Naive B cell (primary cell): ENCODE data around the gene C8G. TPM values are rescaled to one million over a fixed set of nuclear protein-coding genes. Genes with fewer than 3 reads are reported as not detected.

Experiments
- ATAC-seq, 2 donors: fragments of 150-1000 bp; cut with Tn5 transposase; 2 replicates each; pipeline ENCODE4 v1.10.0; 2021; ENCODE audit warnings: low read depth in 2 of 2, mild to moderate bottlenecking in 2 of 2, moderate library complexity in 2 of 2
- DNase-seq: peaks from one replicate; pipeline ENCODE4 v3.0.0; 2022
- H3K27ac Mint-ChIP-seq, 6 donors: one replicate each; pipeline ENCODE4 v1.8.0; 2020 to 2022; ENCODE audit warnings: mild to moderate bottlenecking in 6 of 6, mixed read lengths in 6 of 6, moderate library complexity in 5 of 6, inconsistent platforms in 2 of 6
- H3K27me3 Mint-ChIP-seq, 3 donors: one replicate each; pipeline ENCODE4 v1.8.0; 2021 to 2022; ENCODE audit warnings: mixed read lengths in 3 of 3, mild to moderate bottlenecking in 1 of 3
- H3K36me3 Mint-ChIP-seq, 2 donors: one replicate each; pipeline ENCODE4 v1.8.0; 2020 to 2022; ENCODE audit warnings: mixed read lengths in 2 of 2, inconsistent platforms in 1 of 2, mild to moderate bottlenecking in 1 of 2
- H3K4me1 Mint-ChIP-seq, 3 donors: one replicate each; pipeline ENCODE4 v1.8.0; 2020 to 2022; ENCODE audit warnings: mixed read lengths in 3 of 3, inconsistent platforms in 1 of 3, mild to moderate bottlenecking in 1 of 3, moderate library complexity in 1 of 3
- H3K4me3 Mint-ChIP-seq, 8 donors: one replicate each; pipeline ENCODE4 v1.8.0; 2020 to 2022; ENCODE audit warnings: mild to moderate bottlenecking in 8 of 8, mixed read lengths in 8 of 8, moderate library complexity in 8 of 8, inconsistent platforms in 2 of 8
- H3K9me3 Mint-ChIP-seq, 7 donors: one replicate each; pipeline ENCODE4 v1.8.0; 2020 to 2022; ENCODE audit warnings: mixed read lengths in 7 of 7, mild to moderate bottlenecking in 5 of 7, inconsistent platforms in 2 of 7, moderate library complexity in 1 of 7
- polyA plus RNA-seq, 6 donors: library from polyadenylated mRNA; unstranded; fragments of 300-500 nt; fragmentation: Illumina TruSeq; gene quantifications; one replicate each; pipeline ENCODE4 v1.2.3, GENCODE V29; 2021; ENCODE audit warnings: low read depth in 6 of 6

The C8G gene
- polyA plus RNA-seq, 6 donors from 2014 or later = not detected

DNA sequence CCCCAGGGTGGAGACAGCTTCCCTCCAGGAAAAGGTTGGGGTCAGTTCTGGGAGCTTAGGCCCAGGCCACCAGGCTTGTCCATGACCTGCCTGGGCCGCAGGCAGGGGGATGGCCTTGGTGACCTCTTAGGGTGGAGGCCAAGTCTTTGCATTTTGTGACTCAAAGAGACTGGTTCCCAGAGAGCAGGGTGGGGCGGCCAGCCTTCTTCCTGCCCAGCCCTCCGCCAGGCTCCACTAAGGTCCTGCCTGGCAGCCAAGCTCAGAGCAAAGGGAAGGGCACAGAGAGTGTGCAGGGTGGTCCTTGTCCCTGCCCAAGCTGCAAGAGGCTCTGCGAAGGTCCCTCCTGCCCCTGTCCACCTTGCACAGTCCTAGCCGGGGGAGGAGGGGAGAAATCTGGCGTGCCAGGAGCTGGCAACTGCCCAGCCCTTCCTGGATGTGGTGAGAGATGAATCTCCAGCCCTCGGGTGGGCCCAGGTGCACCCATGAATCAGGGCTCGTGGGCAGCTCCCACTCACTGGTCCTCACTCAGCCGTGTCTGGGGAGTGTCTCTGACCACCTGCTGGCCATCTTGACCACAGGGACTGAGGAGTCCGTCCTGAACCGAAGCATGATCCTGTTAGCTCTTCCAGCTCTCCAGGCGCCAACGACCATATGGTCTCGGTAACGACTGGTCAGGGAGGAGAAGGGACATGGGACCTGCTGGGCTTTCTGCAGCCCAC is 29.9 kb downstream of the C8G start:
- peak overlapping the region in 1 of 6 donors; percentile 42 for H3K27ac Mint-ChIP-seq
- H3K27me3 Mint-ChIP-seq = peaks cover 4 to 41% (median 15%) of the 10 kb centered on the region in 3 donors
- ATAC-seq (no peak), DNase-seq (no peak)
- no peaks in the 10 kb centered on the region for H3K9me3 Mint-ChIP-seq
- H3K36me3 Mint-ChIP-seq = no peaks in the 10 kb centered on the region
- H3K4me1 Mint-ChIP-seq = no peaks in the 10 kb centered on the region
- H3K4me3 Mint-ChIP-seq = no peak overlapping the region

DNA sequence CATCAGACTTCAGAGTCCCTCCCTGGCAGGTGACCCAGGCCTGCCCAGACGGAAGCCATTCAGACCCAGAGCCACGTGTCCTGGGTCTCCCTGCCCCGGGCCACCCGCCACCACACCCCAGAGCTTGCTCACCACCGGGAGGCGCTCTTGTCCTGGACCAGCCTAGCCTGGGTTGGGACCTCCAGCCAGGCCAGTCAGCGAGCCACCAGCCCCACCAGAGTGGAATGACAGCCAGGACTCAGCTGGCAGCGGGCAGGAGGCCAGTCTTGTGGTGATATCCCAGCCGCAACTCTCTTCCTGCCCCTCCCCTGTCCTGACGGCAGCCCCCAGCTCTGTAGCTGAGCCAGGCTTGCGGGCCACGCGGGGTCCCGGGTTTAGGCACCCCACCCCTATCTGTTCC is 30.6 kb downstream of the C8G start:
- Mint-ChIP-seq H3K27ac (peak overlapping the region in 1 of 6 donors; percentile 42), H3K27me3 (peaks cover 4 to 41% (median 22%) of the 10 kb centered on the region in 3 donors), H3K9me3 (no peaks in the 10 kb centered on the region), H3K36me3 (no peaks in the 10 kb centered on the region), H3K4me1 (no peaks in the 10 kb centered on the region), H3K4me3 (peak overlapping the region in 1 of 8 donors; percentile 25)
- ATAC-seq = peak in 1 of 2 donors; percentile 22
- no peak for DNase-seq

DNA sequence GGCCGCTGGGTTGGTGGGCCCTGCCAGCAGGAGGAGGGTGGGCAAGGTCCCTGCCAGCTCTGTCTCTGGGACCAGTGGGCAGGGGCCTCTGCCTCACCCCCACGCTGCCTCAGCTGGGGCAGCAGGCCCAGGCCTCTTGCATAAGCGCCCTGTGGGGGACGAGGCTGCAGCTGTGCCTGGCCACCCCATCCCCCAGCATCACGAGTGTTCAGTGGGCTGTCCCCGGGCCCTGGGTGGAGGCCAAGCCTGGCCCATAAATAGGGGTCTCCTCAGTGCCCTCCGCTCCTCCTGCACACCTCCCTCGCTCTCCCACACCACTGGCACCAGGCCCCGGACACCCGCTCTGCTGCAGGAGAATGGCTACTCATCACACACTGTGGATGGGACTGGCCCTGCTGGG is 32.2 kb downstream of the C8G start, which contains the start of gene PTGDS:
Gene PTGDS (plus strand): TSS at position 282 of the 400 bp plus-strand sequence. CDS start 75 bp downstream, at position 357.
- no peaks in the 10 kb centered on the region for H3K36me3 Mint-ChIP-seq

DNA sequence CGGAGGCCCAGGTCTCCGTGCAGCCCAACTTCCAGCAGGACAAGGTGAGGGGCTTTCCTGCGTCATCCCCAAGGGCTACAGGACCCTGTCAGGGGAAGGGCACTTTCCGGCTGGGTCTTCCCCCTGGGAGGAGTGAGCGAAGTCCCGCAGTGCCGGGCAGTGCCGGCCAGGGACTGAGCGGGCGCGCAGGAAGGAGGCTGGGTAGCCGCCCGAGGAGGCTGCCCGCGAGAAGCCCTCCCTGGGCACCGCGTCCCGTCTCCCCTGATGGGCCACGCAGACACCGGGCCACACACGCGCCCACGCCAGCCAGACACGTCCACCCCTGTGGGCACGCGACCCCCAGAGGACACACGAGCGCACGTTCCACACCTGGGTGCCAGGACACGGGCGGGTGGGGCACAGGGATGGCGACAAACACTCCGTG is 32.6 kb downstream of the C8G start:
- no peaks in the 10 kb centered on the region for H3K9me3 Mint-ChIP-seq
- no peaks in the 10 kb centered on the region for H3K36me3 Mint-ChIP-seq
- H3K27ac Mint-ChIP-seq = no peak overlapping the region
- H3K4me1 Mint-ChIP-seq = no peaks in the 10 kb centered on the region
- H3K27me3 Mint-ChIP-seq = peaks cover 4 to 62% (median 27%) of the 10 kb centered on the region in 3 donors
- no peak for DNase-seq
- ATAC-seq = no peak
- peak overlapping the region in 2 of 8 donors; percentile 40 to 46 for H3K4me3 Mint-ChIP-seq

More for the DNA sequence above, 32.2 kb downstream of the C8G start, which contains the start of gene PTGDS:
- H3K27me3 Mint-ChIP-seq = peaks cover 4 to 57% (median 27%) of the 10 kb centered on the region in 3 donors
- no peak for DNase-seq
- ATAC-seq = no peak
- H3K9me3 Mint-ChIP-seq = no peaks in the 10 kb centered on the region
- H3K4me1 Mint-ChIP-seq = no peaks in the 10 kb centered on the region
- H3K4me3 Mint-ChIP-seq = peak within 1 kb of the TSS in 4 of 8 donors; percentile 25 to 76 (median 43)
- peak within 1 kb of the TSS in 1 of 6 donors; percentile 30 for H3K27ac Mint-ChIP-seq

DNA sequence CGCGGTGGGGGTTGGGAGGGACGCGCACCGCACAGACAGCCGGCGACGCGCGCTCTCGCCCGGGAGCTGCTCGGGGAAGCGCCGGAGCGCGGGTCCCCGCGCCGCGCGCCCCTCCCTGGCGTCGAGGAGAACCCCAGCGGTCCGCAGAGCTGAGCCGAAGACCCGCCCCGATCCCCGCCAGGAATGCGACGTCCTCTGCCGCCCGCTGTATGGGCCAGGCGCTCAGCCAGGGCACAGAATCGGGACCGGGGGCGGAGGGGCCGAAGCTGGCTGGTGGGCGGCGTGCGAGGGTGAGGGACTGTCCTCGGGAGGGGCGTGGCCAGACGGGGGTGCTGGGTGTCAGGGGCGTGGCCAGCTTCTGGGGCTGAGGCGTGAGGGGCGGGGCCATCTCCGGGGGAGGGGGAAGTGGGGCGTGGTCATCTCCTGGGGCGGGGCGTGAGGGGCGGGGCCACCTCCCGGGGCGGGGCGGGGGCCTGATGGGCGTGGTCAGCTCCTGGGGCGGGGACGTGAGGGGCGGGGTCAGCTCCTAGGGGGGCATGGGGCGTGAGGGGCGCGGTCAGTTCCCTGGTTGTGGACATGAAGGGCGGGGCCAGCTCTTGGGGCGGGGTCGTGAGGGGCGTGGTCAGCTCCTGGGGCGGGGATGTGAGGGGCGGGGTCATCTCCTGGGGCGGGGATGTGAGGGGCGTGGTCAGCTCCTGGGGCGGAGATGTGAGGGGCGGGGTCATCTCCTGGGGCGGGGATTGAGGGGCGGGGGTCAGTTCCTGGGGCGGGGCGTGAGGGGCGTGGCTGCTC is 33.2 kb downstream of the C8G start:
- no peaks in the 10 kb centered on the region for H3K4me1 Mint-ChIP-seq
- peak overlapping the region in 1 of 8 donors; percentile 46 for H3K4me3 Mint-ChIP-seq
- no peaks in the 10 kb centered on the region for H3K9me3 Mint-ChIP-seq
- ATAC-seq (peak; percentile 41 to 52), DNase-seq (no peak)
- H3K36me3 Mint-ChIP-seq = no peaks in the 10 kb centered on the region
- no peak overlapping the region for H3K27ac Mint-ChIP-seq
- H3K27me3 Mint-ChIP-seq = peaks cover 4 to 68% (median 27%) of the 10 kb centered on the region in 3 donors

DNA sequence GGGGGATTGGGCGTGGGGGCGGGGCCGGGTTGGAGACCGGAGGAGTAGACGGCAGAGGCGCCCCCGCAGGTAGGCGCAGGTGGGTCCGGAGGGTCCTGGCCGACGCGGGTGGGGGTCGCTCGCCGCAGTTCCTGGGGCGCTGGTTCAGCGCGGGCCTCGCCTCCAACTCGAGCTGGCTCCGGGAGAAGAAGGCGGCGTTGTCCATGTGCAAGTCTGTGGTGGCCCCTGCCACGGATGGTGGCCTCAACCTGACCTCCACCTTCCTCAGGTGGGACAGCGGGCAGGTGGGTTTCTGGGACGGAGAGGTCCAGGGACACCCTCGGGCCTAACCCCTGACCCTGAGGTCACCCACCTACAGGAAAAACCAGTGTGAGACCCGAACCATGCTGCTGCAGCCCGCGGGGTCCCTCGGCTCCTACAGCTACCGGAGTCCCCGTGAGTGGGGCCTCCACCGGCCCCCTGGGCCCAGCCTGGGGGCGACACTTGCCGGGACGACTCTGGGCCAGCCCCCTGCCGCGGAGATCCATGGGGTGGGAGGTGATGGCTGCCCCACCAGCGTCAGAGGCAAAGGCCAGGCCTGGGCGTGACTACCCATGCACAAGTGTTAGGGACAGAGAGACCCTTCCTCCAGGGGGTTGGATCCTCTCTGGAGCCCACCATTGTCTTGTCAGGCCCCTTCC is 34.0 kb downstream of the C8G start:
- peaks cover 8 to 73% (median 33%) of the 10 kb centered on the region in 3 donors for H3K27me3 Mint-ChIP-seq
- ATAC-seq (no peak), DNase-seq (no peak)
- H3K9me3 Mint-ChIP-seq = no peaks in the 10 kb centered on the region
- H3K4me3 Mint-ChIP-seq = no peak overlapping the region
- no peak overlapping the region for H3K27ac Mint-ChIP-seq
- H3K36me3 Mint-ChIP-seq = peaks cover 0 to 5% of the 10 kb centered on the region in 2 donors
- H3K4me1 Mint-ChIP-seq = peaks cover 0 to 3% (median 0%) of the 10 kb centered on the region in 3 donors

DNA sequence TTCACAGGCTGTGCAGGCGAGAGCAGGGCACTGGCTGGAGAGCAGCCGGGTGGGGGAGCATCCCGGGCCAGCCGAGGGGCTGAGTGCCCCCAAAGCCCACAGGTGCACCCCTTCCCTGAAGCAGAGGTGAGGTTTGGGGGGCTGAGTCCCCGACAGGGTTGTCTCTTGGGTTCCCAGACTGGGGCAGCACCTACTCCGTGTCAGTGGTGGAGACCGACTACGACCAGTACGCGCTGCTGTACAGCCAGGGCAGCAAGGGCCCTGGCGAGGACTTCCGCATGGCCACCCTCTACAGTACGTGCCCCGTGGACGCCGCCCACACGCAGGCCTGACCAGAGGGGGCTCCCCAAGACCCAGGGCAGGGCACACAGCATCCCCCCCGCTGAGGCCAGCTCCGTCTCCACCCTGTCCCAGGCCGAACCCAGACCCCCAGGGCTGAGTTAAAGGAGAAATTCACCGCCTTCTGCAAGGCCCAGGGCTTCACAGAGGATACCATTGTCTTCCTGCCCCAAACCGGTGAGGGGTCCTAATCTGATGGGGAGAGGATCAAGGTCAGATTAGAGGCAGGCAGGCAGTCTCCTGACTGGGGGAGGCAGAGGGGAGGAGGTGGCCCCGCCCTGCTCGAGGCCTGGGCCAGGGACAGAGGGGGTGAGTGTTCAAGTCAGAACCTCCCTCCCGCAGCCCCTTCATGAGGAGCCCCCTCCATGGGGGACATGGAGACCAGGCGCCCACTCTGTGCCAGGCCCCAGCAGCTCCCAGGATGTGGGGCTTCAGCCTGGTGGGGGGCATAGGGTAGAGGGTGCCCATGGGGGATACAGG is 34.9 kb downstream of the C8G start:
- no peak overlapping the region for H3K4me3 Mint-ChIP-seq
- H3K27me3 Mint-ChIP-seq = peaks cover 10 to 76% (median 37%) of the 10 kb centered on the region in 3 donors
- H3K36me3 Mint-ChIP-seq = peaks cover 0 to 8% of the 10 kb centered on the region in 2 donors
- no peak overlapping the region for H3K27ac Mint-ChIP-seq
- no peak for ATAC-seq
- DNase-seq = no peak
- H3K9me3 Mint-ChIP-seq = no peaks in the 10 kb centered on the region
- peaks cover 0 to 4% (median 0%) of the 10 kb centered on the region in 3 donors for H3K4me1 Mint-ChIP-seq

DNA sequence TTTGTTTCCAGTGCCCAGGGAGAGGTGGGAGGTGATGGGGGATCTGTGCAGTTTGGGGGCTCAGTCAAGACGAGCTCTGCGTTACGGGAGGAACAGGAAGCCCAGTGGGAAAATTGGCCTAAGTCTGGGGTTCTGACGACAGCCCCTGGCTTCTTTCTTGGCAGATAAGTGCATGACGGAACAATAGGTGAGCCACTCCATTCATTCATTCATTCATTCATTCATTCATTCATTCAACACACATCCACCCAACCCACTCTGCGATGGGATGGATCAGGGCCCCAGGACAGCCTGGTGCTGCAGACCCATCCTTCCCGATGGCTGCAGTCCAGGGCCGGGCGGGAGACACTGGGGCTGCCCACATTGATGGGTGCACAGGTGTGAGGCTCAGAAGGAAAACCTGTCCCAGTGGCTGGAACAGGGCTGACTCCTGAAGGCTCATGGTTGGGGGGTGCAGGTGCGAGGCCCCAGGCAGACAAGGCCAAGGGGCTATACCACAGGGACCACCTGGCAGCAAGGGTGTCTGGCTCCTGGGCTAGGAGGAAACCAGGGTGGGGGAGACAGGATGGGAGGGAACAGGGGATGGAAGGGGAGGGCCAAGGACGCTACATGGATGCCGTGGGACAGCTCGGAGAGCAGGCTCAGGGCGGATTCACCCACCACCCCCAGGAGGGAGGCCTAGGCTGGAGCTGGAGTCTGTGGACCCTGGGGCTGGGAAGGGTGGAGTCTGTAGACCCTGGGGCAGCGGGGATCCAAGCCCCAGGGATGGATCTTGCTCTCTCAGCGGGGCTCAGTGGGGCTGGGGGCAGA is 35.8 kb downstream of the C8G start:
- H3K27ac Mint-ChIP-seq = no peak overlapping the region
- no peaks in the 10 kb centered on the region for H3K9me3 Mint-ChIP-seq
- peaks cover 0 to 4% (median 0%) of the 10 kb centered on the region in 3 donors for H3K4me1 Mint-ChIP-seq
- H3K36me3 Mint-ChIP-seq = peaks cover 0 to 8% of the 10 kb centered on the region in 2 donors
- peaks cover 10 to 67% (median 37%) of the 10 kb centered on the region in 3 donors for H3K27me3 Mint-ChIP-seq
- H3K4me3 Mint-ChIP-seq = peak overlapping the region in 2 of 8 donors; percentile 33 to 42
- no peak for ATAC-seq
- no peak for DNase-seq

DNA sequence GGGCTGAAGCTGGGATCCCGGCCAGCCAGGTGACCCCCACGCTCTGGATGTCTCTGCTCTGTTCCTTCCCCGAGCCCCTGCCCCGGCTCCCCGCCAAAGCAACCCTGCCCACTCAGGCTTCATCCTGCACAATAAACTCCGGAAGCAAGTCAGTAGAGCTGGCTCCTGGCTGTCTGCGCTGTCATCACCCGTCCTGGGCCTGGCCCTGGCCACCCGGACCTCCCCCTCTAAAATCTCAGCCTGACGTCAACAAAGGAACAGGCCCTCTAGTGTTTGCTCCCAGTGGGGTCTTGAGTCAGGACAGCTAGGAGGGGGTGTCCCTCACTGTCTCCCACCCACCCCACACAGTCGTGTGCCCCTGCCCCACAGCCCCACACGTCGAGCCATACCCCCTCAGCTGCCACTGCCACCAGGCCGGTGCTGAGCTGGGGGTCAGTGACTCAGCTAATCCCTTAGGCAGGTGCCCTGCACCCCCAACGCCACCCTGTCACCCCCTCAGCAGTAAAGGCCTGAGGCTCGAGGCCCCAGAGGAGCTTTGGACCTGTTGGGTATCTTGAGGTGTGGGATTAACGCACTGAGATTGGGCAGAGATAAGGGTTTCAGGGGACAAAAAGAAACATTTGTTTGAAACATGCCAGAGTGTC is 36.7 kb downstream of the C8G start:
- H3K27ac Mint-ChIP-seq = no peak overlapping the region
- H3K9me3 Mint-ChIP-seq = no peaks in the 10 kb centered on the region
- peaks cover 6 to 66% (median 30%) of the 10 kb centered on the region in 3 donors for H3K27me3 Mint-ChIP-seq
- ATAC-seq (no peak), DNase-seq (no peak)
- H3K36me3 Mint-ChIP-seq = peaks cover 0 to 8% of the 10 kb centered on the region in 2 donors
- H3K4me1 Mint-ChIP-seq = peaks cover 0 to 4% (median 2%) of the 10 kb centered on the region in 3 donors
- no peak overlapping the region for H3K4me3 Mint-ChIP-seq

DNA sequence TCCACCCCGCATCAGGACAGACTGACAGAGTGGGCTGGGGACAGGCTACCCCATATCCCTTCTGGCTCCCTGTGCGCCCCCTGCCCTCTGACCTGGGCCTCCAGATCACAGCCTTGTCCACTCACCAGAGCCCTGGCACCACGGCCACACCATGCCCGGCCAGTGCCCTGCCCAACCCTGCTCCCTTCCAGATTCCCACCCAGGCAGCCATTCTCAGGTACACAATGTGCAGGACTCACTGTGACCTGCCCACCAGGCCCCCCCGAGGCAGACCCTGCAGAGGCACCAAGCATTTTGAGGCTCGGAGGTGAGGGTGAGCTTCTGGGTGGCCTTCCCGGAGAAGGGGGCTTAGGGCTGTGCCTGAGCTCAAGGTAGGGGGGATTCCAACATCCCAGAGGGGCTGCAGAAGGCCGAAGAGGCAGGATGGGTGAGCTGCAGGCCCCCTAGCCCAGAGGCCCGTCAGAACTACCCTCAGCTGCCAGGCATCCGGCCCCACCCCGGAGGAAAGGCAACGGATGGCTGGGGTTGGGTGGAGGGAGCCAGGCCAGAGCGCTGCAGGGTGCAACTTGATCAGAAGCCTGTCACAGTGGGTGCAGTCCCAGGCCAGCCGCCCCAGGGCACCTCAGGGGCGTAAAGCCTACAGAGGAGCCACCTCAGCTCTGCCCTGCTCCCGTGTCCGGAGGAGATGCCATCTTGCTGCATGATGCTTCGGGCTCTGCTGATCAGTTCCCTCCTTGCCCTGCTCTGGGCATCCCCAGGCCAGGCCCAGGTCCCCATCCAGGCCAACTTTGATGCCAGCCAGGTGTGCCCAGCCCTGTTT is 37.4 kb downstream of the C8G start, which contains the start of gene LCNL1:
Gene LCNL1 (plus strand): TSS at position 762 of the 820 bp plus-strand sequence. CDS start 594 bp downstream, outside the sequence.
- Mint-ChIP-seq H3K36me3 (peaks cover 0 to 8% of the 10 kb centered on the region in 2 donors), H3K4me1 (peaks cover 0 to 4% (median 2%) of the 10 kb centered on the region in 3 donors), H3K27ac (no peak within 1 kb of the TSS), H3K9me3 (no peaks in the 10 kb centered on the region), H3K4me3 (peak within 1 kb of the TSS in 1 of 8 donors; percentile 17), H3K27me3 (peaks cover 6 to 65% (median 30%) of the 10 kb centered on the region in 3 donors)
- ATAC-seq (no peak), DNase-seq (no peak)

DNA sequence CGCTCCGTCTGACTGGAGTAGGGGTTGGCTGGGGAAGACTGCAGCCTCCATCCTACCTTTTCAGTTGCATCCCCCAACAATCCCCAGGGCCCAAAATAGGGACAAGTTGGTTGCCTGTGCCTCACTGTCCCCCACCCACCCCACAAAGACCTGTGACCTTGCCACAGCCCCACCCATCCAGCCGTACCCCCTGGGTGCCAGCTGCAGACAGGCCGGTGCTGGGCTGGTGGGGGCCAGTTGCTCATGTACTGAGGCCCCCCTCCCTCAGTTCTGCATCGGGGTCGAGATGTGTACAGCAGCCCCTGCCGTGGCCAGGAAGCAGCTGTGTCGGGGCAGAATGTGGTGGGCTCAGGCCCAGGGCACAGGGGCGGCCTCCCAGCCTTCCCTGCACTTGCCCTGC is 38.1 kb downstream of the C8G start:
- DNase-seq = no peak
- Mint-ChIP-seq H3K36me3 (peaks cover 0 to 8% of the 10 kb centered on the region in 2 donors), H3K9me3 (no peaks in the 10 kb centered on the region), H3K4me1 (peaks cover 0 to 4% (median 2%) of the 10 kb centered on the region in 3 donors), H3K4me3 (no peak overlapping the region), H3K27me3 (peaks cover 10 to 68% (median 36%) of the 10 kb centered on the region in 3 donors), H3K27ac (no peak overlapping the region)
- ATAC-seq = no peak
